ENCODE data around the gene ASB4. TPM values are rescaled to one million over a fixed set of nuclear protein-coding genes. Genes with fewer than 3 reads are reported as not detected.

Gene ASB4
- polyA plus RNA-seq, 2 of the 4 experiments (the other 2 are of a cell fraction): 1.4 to 3.1 TPM

DNA sequence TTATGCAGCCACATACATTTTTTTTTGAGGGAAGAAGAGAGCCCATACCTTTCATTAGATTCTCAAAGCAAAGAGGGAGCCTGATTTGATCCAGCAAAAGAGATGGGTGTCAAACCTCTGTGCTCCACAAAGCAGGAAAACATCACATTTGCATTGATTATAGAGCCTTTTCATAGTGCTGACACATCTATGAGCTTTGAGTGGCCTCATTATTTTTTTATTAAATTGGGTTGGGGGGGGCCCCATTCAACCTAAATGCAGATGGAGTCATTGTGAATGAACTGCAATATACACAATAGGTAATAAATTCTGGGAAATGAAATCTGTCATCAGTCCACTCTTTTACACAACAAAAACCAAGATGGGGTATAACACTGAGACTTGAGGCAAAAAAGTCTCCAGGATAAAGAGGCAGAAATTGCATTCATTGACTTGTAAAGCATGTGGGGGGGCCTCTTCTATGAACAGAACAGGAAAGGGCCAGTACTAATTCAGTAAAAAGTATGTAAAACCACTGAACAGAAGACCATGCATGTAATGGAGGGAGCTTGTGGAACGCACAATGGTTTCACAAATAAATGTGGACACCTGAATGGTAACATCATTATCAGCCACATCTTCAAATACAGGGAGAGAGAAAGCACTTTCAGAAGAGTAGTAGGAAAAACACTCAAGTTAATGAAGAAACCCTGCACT, 17.7 kb upstream of the ASB4 start:
- CTCF ChIA-PET: no interaction called here
- no peak for DNase-seq (ENCODE audit: low read depth in 1 of 2, low spot score in 1 of 2)
- Histone ChIP-seq H3K4me1 (peaks cover 37% of the 10 kb centered on the region), H3K4me2 (no peak overlapping the region), H3K9me3 (no peaks in the 10 kb centered on the region; the same call in 2 of the 3 replicates), H3K4me3 (no peak overlapping the region), H3K27ac (peak overlapping the region; percentile 12 to 81; a peak in 5 of 6 replicates)
- POLR2A ChIA-PET: no interaction called here
- TF ChIP-seq NR3C1 (IDR thresholded peaks at IDR 0.05) (no peak), CBX8 (IDR thresholded peaks at IDR 0.05) (no peak), POLR2AphosphoS2 (conservative IDR thresholded peaks at IDR 0.05; ENCODE audit: low read length) (no peak)
- peak; percentile 13 for FAIRE-seq
- ATAC-seq: no peak
- 87% methylated on average over 1 of the region's 1 CpG for WGBS (ENCODE audit: missing lambda C conversion rate)

DNA sequence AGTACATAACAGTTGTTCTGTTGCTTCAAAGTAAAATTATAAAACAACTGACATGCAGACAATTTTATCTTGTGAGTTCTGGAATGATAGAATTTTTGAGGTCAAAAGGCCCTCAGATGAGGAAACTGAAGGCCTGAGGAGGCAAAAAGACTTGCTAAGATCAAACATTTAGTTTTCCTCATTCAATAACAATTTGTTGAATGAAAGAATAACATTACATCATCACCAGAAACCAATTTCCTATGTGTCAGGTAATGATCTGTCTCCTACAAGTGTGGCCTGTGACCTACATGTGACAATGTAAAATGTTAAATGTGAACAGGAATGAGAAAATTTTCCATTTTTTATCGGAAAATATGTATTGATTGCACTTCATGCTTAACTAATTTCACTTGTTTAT, 16.6 kb upstream of the ASB4 start:
- no peaks in the 10 kb centered on the region; the same call in 2 of the 3 replicates for H3K9me3 ChIP-seq
- ChIA-PET POLR2A (interaction anchor here (1.6 kb wide), 1 partner anchor 34 kb away, joined by 8 read pairs; the partner anchor contains the start of gene PON2), CTCF (interaction anchor here (1.0 to 2.5 kb wide), 2 partner anchors 73 to 217 kb away, joined by 4 to 13 read pairs; partner anchors contain the start of gene PON3)
- no peak for ATAC-seq
- WGBS (ENCODE audit: missing lambda C conversion rate): 52% methylated on average over 1 of the region's 1 CpG
- H3K4me3 ChIP-seq: no peak overlapping the region
- H3K4me2 ChIP-seq: 0 out of 3 replicates have a peak overlapping the region, but pooled peaks have one; percentile 4
- TF ChIP-seq, protein P1, sequence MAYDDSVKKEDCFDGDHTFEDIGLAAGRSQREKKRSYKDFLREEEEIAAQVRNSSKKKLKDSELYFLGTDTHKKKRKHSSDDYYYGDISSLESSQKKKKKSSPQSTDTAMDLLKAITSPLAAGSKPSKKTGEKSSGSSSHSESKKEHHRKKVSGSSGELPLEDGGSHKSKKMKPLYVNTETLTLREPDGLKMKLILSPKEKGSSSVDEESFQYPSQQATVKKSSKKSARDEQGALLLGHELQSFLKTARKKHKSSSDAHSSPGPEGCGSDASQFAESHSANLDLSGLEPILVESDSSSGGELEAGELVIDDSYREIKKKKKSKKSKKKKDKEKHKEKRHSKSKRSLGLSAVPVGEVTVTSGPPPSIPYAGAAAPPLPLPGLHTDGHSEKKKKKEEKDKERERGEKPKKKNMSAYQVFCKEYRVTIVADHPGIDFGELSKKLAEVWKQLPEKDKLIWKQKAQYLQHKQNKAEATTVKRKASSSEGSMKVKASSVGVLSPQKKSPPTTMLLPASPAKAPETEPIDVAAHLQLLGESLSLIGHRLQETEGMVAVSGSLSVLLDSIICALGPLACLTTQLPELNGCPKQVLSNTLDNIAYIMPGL (CRISPR knock-in tag; IDR thresholded peaks at IDR 0.05; ENCODE audit: borderline replicate concordance): no peak
- no peak for TF ChIP-seq BHLHE40 (IDR thresholded peaks at IDR 0.05; ENCODE audit: low read depth, low read length)
- TF ChIP-seq HOXA7 (CRISPR knock-in tag; IDR thresholded peaks at IDR 0.05): no peak
- no peak for TF ChIP-seq CEBPB (IDR thresholded peaks at IDR 0.05)
- TF ChIP-seq SMC3 (IDR thresholded peaks at IDR 0.05): no peak
- TF ChIP-seq RFX5 (IDR thresholded peaks at IDR 0.05): no peak
- no peak for TF ChIP-seq POLR2A (IDR thresholded peaks at IDR 0.05; ENCODE audit: low read length)
- TF ChIP-seq HEYL (CRISPR knock-in tag; IDR thresholded peaks at IDR 0.05): no peak
- no peak for TF ChIP-seq RARB (CRISPR knock-in tag; IDR thresholded peaks at IDR 0.05)
- TF ChIP-seq CHD2 (IDR thresholded peaks at IDR 0.05; ENCODE audit: low read length, partially characterized antibody): no peak
- no peak for TF ChIP-seq HOXB5 (CRISPR knock-in tag; IDR thresholded peaks at IDR 0.05)
- no peak for TF ChIP-seq HDAC2 (IDR thresholded peaks at IDR 0.05)
- peaks cover 37% of the 10 kb centered on the region for H3K4me1 ChIP-seq
- DNase-seq (ENCODE audit: low read depth in 1 of 2, low spot score in 1 of 2): no peak
- H3K27ac ChIP-seq: peak overlapping the region; percentile 81 to 94
- no peak for FAIRE-seq

- H3K9me3 ChIP-seq: no peaks in the 10 kb centered on the region; the same call in 2 of the 3 replicates
- TF ChIP-seq MYC (IDR thresholded peaks at IDR 0.05; ENCODE audit: borderline replicate concordance, low read length) (no peak), HOXA7 (CRISPR knock-in tag; IDR thresholded peaks at IDR 0.05) (no peak), RAD21 (conservative IDR thresholded peaks at IDR 0.05 in 1 of 2, IDR thresholded peaks at IDR 0.05 in 1 of 2) (no peak), RCOR1 (IDR thresholded peaks at IDR 0.05; ENCODE audit: low read depth, low read length) (no peak)
- ChIA-PET POLR2A (interaction anchor here (1.2 to 1.6 kb wide), 2 partner anchors 29 to 35 kb away, joined by 6 to 8 read pairs; partner anchors contain the start of gene PON2), CTCF (interaction anchor here (1.0 to 2.5 kb wide), 2 partner anchors 74 to 216 kb away, joined by 4 to 13 read pairs; partner anchors contain the start of gene PON3)
- WGBS (ENCODE audit: missing lambda C conversion rate): 67% methylated on average over 4 of the region's 4 CpGs
- peak overlapping the region; percentile 58 for H3K4me2 ChIP-seq
- peak in 1 of 2 experiments; percentile 43; a peak in 2 of 6 replicates for ATAC-seq
- H3K4me1 ChIP-seq: peaks cover 37% of the 10 kb centered on the region
- FAIRE-seq: no peak
- peak overlapping the region; percentile 92 to 94 for H3K27ac ChIP-seq
- DNase-seq (ENCODE audit: low read depth in 1 of 2, low spot score in 1 of 2): peak in 1 of 2 experiments; percentile 35
- H3K4me3 ChIP-seq: no peak overlapping the region
Observed at GRCh38 chr7:95469848-95470247, 15.9 kb upstream of the ASB4 start.

DNA sequence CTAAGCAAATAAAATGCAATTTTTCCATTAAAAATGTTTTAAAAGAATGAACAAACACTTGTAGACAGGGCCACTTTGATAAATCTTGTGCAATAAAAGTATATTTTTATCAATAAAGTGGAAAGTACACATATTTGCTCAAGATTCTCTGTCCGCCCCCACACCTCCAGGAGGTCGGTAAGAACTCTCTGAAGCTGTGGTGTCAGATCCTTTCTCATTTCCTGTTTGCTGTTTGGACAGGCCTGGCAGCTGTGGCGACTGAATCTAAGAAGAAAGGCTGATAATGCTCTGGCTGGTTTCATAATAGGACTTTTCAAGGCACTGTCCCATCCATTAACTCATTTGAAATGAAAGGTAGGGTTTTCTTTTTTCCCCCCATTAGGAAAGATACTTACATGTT, 15.3 kb upstream of the ASB4 start:
- WGBS (ENCODE audit: missing lambda C conversion rate): 0% methylated on average over 3 of the region's 3 CpGs
- TF ChIP-seq, protein P2, sequence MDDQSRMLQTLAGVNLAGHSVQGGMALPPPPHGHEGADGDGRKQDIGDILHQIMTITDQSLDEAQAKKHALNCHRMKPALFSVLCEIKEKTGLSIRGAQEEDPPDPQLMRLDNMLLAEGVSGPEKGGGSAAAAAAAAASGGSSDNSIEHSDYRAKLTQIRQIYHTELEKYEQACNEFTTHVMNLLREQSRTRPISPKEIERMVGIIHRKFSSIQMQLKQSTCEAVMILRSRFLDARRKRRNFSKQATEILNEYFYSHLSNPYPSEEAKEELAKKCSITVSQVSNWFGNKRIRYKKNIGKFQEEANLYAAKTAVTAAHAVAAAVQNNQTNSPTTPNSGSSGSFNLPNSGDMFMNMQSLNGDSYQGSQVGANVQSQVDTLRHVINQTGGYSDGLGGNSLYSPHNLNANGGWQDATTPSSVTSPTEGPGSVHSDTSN (IDR thresholded peaks at IDR 0.05): no peak
- TF ChIP-seq RARB (CRISPR knock-in tag; IDR thresholded peaks at IDR 0.05) (no peak), FOSL2 (IDR thresholded peaks at IDR 0.05) (no peak), FOSL2 (CRISPR knock-in tag; IDR thresholded peaks at IDR 0.05) (no peak), GATA3 (IDR thresholded peaks at IDR 0.05; ENCODE audit: borderline replicate concordance) (peak; percentile 61; the same call in 1 of the 2 replicates), HDAC2 (IDR thresholded peaks at IDR 0.05) (no peak), NPAS2 (CRISPR knock-in tag; IDR thresholded peaks at IDR 0.05; ENCODE audit: borderline replicate concordance) (no peak), ZC3H11A (IDR thresholded peaks at IDR 0.05) (no peak), FOXS1 (CRISPR knock-in tag; IDR thresholded peaks at IDR 0.05) (no peak), KDM5A (IDR thresholded peaks at IDR 0.05) (no peak), ELK1 (IDR thresholded peaks at IDR 0.05; ENCODE audit: low read depth, low read length) (no peak), RCOR1 (IDR thresholded peaks at IDR 0.05; ENCODE audit: low read depth, low read length) (no peak)

More for the DNA sequence above, 15.3 kb upstream of the ASB4 start:
- H3K4me1 ChIP-seq: peaks cover 37% of the 10 kb centered on the region
- DNase-seq (ENCODE audit: low read depth in 1 of 2, low spot score in 1 of 2): peak; percentile 41 to 83
- ATAC-seq: peak; percentile 84 to 89
- FAIRE-seq: peak; percentile 81
- H3K27ac ChIP-seq: peak overlapping the region; percentile 92 to 94
- H3K4me3 ChIP-seq: peak overlapping the region; percentile 17; the same call in 1 of the 3 replicates
- no peaks in the 10 kb centered on the region; the same call in 2 of the 3 replicates for H3K9me3 ChIP-seq
- H3K4me2 ChIP-seq: peak overlapping the region; percentile 58
- CTCF ChIA-PET: interaction anchor here (1.0 to 2.5 kb wide), 2 partner anchors 74 to 216 kb away, joined by 4 to 13 read pairs; partner anchors contain the start of gene PON3
- POLR2A ChIA-PET: interaction anchor here (1.2 to 1.6 kb wide), 2 partner anchors 29 to 35 kb away, joined by 6 to 8 read pairs; partner anchors contain the start of gene PON2
